T1000 (cell line): Measurements from ENCODE around the gene GJE1.

Experiments
- DNase-seq: peaks from one replicate; lab custom pipeline; 2025; ENCODE audit warnings: mixed read lengths; lab: John Stamatoyannopoulos, UW

The GJE1 gene

GRCh38 chr6:142167071-142167470 lies 34.3 kb downstream of the GJE1 start:
- no peak for DNase-seq

- no peak for DNase-seq
Observed at GRCh38 chr6:142167486-142167885, 34.8 kb downstream of the GJE1 start.

GRCh38 chr6:142171351-142171750 lies 38.6 kb downstream of the GJE1 start:
- no peak for DNase-seq

- no peak for DNase-seq
Observed at GRCh38 chr6:142172758-142173157, 40.0 kb downstream of the GJE1 start.

- no peak for DNase-seq
Observed at GRCh38 chr6:142173980-142174379, 41.3 kb downstream of the GJE1 start.

GRCh38 chr6:142174703-142175102 lies 42.0 kb downstream of the GJE1 start:
- DNase-seq = no peak

- DNase-seq = no peak
Observed at GRCh38 chr6:142178129-142178528, 45.4 kb downstream of the GJE1 start.

GRCh38 chr6:142182004-142182403 lies 49.3 kb downstream of the GJE1 start:
- DNase-seq = no peak

- no peak for DNase-seq
Observed at GRCh38 chr6:142183351-142183750, 50.6 kb downstream of the GJE1 start.

GRCh38 chr6:142184307-142184706 lies 51.6 kb downstream of the GJE1 start:
- no peak for DNase-seq
